ENCODE measurements around the gene NLN.

- TF ChIP-seq EP300 (IDR thresholded peaks at IDR 0.05) (no peak), CTCF (IDR thresholded peaks at IDR 0.05) (no peak), POLR2AphosphoS5 (IDR thresholded peaks at IDR 0.05) (no peak)
Measured at GRCh38 chr5:65749956-65750355, 28.0 kb downstream of the NLN start.
